Sciatic nerve (tissue), 2 donors: ENCODE measurements around the gene IFNE. TPM values are rescaled to one million over a fixed set of nuclear protein-coding genes. Genes with fewer than 3 reads are reported as not detected.

Source experiments
- ATAC-seq: fragments of 200-7000 bp; cut with Tn5 transposase; one replicate; pipeline ENCODE4 v1.9.1; 2020; ENCODE audit warnings: mild to moderate bottlenecking, moderate library complexity
- DNase-seq: peaks from one replicate; pipeline ENCODE4 v3.0.0-alpha.2; 2020; ENCODE audit warnings: low spot score
- intact Hi-C: fragments of 100-400 bp; cut with DNase I; formaldehyde crosslinking; loops from one replicate; pipeline ENCODE4 v1.14.2; 2022
- microRNA-seq: library from miRNA; unstranded; fragments of <30 nt; microRNA quantifications from one replicate; pipeline ENCODE4 v1.2.0, GENCODE V29; 2020
- total RNA-seq: library from RNA; stranded (reverse); fragmentation: NEBNext Ultra II Directional; extraction: Animal tissue kit (Norgen Biotek cat#: 25700); gene quantifications from one replicate; pipeline ENCODE4 v1.2.1, GENCODE V29; 2021
- donor health status: DM: no; HTN: no; CAD: no.
- donor health status: DM: no; HTN: no; CAD: no.

Gene IFNE
- total RNA-seq, 1 donor from 2014 or later, result not detected

DNA sequence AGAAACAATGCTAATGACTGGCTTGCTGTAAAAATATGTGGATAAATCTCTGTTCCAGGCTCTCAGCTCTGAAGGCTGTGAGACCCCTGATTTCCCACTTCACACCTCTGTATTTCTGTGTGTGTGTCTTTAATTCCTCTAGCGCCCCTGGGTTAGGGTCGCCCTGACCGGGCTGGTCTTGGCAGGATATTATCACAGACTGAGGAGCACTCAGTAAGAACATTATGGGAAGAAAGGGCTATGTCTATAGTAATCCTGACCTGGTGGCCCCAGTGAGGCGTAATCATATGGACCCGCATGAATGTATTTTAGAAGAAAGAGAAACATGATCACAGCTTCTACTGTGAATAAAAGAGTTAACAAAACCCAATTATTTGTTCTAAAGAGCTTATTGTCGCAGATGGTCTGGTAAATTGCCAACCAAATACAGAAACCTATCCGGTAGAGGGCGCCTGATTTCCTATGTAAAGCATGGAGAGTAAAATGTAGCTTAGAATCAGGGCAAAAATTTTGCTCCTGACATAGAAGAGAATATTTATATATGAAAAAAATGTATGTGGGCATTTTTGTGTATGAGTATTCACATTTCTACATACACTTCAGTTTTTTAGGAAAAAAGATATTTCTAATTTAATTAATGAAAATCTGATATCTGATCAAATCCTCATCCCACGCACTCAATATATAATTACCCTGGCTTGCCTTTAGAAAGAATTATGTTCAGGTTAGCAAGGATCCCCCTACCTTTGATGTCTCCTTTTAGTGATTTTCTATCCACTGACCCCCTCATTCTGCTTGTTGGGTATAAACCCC is 47.7 kb downstream of the IFNE start:
- intact Hi-C loops, result no loop called here
- ATAC-seq (no peak), DNase-seq (peak; percentile 59)

DNA sequence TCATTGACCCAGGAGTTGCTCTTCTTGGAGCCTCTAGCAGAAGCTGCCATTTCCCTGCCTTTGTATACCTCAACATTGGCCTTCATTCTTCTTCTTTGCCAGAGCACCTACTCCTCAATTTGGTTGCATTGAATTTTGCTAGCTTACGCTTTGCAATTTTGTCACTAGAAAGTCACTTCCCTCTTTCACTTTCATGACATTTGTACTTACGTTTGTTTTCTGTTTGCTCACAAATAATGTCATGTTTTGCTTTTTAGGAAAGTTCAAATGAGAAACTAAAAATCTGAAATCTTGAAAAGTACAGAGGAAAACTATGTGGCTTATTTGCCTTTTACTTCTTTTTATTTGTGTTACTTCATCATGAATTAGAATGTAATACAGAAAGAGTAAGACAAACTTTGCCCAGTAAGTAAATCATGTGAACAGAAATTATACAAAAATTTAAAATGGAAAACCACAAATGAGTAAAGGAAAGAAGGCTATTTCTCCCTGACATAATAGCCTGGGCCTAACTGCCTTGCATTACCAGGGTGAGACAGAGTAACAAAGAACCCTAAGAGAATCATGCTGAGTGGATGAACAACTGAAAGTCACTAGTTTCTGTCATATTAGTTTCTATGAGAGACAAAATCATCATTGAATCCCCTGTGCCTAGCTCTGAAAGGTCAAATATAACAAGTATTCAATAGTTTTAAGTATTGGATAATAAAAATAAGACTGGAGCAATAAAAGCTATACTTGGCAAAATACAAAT is 49.3 kb downstream of the IFNE start:
- intact Hi-C loops, result no loop called here
- ATAC-seq (no peak), DNase-seq (no peak)

Small RNA genes lying within 50 kb of the gene (microRNA-seq; reads per million reads assigned to microRNA genes)
- 43.8 reads per million, percentile 45 among the genes with 10 or more reads in this experiment for gene MIR31

Other genes with a start within 250 kb of the IFNE start
- not detected for gene IFNA14, start 242.3 kb downstream of the IFNE start, total RNA-seq
- gene IFNA5, start 177.0 kb downstream of the IFNE start, total RNA-seq, result 0.36 TPM
- gene KLHL9, start 146.9 kb downstream of the IFNE start, total RNA-seq, result 26.3 TPM
- not detected for gene IFNA6, start 131.4 kb downstream of the IFNE start, total RNA-seq
- gene IFNA13, start 114.3 kb downstream of the IFNE start, total RNA-seq, result not detected
- not detected for gene IFNA2, start 96.9 kb downstream of the IFNE start, total RNA-seq
- gene IFNA8, start 73.2 kb downstream of the IFNE start, total RNA-seq, result not detected
- gene IFNA1, start 41.9 kb downstream of the IFNE start, total RNA-seq, result not detected